AG09309 (cell line): ENCODE results near the gene CDK2AP2.
"Not testable (repeated sequence)": the region's sequence is repeated elsewhere in the genome, so short reads cannot be mapped to it uniquely, and the experiment has no call there.

Source experiments
- DNase-seq: peaks from one replicate; pipeline ENCODE4 v3.0.0-alpha.2; 2010; ENCODE audit warnings: low read depth
- H3K4me3 ChIP-seq: 2 replicates; pipeline ENCODE4 v1.5.1; 2011; ENCODE audit warnings: mild to moderate bottlenecking, low read depth, low read length, moderate library complexity; ENCODE audit not compliant: control insufficient read depth
- TF ChIP-seq, protein P1 (sequence below): IDR thresholded peaks from 2 replicates; pipeline ENCODE4 v1.5.1; 2011; ENCODE audit warnings: mild to moderate bottlenecking, low read depth, low read length, inconsistent platforms; ENCODE audit not compliant: insufficient read depth, control insufficient read depth; ENCODE audit errors: missing control alignments

CDK2AP2 gene

DNA sequence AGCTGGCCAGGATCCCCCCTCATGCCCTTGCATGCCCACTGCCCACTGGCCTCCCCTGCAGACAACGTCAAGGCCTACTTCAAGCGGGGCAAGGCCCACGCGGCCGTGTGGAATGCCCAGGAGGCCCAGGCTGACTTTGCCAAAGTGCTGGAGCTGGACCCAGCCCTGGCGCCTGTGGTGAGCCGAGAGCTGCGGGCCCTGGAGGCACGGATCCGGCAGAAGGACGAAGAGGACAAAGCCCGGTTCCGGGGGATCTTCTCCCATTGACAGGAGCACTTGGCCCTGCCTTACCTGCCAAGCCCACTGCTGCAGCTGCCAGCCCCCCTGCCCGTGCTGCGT is 17.3 kb downstream of the CDK2AP2 start:
- DNase-seq, result no peak
- TF ChIP-seq, protein P1, sequence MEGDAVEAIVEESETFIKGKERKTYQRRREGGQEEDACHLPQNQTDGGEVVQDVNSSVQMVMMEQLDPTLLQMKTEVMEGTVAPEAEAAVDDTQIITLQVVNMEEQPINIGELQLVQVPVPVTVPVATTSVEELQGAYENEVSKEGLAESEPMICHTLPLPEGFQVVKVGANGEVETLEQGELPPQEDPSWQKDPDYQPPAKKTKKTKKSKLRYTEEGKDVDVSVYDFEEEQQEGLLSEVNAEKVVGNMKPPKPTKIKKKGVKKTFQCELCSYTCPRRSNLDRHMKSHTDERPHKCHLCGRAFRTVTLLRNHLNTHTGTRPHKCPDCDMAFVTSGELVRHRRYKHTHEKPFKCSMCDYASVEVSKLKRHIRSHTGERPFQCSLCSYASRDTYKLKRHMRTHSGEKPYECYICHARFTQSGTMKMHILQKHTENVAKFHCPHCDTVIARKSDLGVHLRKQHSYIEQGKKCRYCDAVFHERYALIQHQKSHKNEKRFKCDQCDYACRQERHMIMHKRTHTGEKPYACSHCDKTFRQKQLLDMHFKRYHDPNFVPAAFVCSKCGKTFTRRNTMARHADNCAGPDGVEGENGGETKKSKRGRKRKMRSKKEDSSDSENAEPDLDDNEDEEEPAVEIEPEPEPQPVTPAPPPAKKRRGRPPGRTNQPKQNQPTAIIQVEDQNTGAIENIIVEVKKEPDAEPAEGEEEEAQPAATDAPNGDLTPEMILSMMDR, result no peak
- no peak overlapping the region for H3K4me3 ChIP-seq

DNA sequence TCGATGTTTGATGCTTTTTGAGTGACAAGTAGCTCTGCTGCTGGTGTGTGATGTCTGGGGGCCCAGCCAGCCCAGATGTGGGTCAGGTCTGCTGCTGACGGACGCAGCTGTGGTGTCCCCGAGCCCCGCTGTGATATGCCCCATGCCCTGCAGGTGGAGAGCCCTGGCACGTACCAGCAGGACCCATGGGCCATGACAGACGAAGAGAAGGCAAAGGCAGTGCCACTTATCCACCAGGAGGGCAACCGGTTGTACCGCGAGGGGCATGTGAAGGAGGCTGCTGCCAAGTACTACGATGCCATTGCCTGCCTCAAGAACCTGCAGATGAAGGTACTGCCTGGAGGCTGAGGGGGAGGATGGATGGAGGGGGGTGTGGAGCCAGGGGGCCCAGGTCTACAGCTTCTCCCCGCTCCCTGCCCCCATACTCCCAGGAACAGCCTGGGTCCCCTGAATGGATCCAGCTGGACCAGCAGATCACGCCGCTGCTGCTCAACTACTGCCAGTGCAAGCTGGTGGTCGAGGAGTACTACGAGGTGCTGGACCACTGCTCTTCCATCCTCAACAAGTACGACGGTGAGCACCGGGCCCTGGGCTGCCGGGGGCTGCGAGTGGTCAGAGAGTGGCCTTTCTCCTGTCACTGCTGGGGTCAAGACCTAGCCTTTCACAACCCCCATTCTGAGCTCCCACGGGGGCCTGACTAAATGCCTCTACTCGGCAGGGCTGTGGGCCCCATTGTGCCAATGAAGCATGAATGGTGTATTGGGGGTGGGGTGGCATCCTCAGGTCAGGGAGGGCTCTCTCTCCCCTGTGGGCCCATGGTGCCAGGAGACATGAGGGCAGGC is 17.9 kb downstream of the CDK2AP2 start:
- TF ChIP-seq, protein P1, result no peak
- no peak overlapping the region for H3K4me3 ChIP-seq
- no peak for DNase-seq

DNA sequence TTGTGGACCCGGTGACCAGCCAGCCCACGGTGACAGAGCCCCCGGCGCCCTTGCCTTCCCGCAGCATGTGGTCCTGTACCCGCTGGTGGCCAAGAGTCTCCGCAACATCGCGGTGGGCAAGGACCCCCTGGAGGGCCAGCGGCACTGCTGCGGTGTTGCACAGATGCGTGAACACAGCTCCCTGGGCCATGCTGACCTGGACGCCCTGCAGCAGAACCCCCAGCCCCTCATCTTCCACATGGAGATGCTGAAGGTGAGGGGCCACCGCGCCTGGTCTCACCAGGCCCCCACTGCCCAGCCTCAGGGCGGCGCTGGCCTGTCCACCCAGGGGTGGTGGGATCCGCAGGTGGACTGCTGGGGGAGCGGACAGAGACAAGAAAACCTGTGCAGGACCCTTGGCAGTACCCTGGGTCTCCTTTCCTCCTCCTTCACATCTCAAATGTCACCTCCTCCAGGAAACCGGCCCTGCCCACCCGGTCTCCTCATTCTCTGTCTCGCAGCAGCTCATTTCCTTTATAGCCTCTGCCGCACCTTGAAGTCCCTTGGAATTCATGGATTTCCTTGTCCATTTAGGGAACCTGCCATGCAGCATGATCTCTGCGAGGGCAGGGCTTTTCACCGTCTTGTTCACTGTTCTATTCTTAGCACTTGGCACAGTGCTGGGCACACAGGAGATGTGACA is 18.6 kb downstream of the CDK2AP2 start:
- no peak for DNase-seq
- no peak overlapping the region for H3K4me3 ChIP-seq

DNA sequence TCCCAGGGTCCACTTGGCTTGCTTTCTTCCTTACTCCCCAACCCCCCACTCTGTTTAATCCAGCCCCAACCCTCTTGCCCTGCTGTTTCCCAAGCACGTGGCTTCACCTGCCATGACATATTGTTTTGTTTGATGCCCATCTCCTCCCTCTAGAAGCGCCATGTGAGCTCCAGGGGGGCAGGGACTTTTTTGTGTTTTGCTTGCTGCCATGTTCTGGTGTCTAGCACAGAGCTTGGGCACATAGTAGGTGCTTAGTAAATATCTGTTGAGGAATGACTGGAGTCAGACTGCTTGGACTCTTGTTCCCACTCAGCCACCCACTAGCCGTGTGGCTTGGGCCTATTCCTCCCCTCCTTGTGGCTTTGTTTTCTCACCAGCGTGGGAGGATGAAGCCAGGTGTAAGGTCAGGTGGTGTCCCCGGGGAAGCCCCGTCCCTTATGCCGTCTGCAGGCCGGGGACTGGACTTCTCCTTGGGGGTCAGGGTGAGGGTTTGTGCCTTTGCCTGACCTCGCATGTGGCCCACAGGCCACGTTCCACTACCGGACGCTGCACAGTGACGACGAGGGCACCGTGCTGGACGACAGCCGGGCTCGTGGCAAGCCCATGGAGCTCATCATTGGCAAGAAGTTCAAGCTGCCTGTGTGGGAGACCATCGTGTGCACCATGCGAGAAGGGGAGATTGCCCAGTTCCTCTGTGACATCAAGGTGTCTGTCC is 21.3 kb downstream of the CDK2AP2 start:
- DNase-seq, result no peak
- TF ChIP-seq, protein P1, result no peak
- no peak overlapping the region for H3K4me3 ChIP-seq

More for the DNA sequence above, 18.6 kb downstream of the CDK2AP2 start:
- TF ChIP-seq, protein P1, result no peak

DNA sequence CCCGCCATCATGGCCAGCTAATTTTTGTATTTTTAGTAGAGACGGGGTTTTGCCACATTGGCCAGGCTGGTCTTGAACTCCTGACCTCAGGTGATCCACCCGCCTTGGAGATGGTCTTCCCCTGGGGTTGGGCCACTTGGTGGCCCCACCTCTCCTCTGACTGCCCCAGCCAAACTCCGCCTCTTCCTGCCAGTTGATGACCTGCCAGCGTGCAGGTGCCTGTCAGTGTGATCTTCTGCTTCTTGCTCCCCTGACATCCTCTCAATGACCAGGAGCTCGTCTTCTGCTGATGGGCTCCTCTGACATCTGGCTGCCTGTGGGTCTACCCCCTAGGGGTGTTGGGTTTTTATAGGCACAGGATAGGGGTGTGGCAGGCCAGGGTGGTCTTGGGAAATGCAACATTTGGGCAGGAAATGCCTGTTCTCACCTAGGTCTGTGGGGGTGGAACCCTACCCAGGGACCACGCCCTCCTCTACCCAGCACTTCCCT is 22.0 kb downstream of the CDK2AP2 start:
- not testable (repeated sequence) for H3K4me3 ChIP-seq, DNase-seq

DNA sequence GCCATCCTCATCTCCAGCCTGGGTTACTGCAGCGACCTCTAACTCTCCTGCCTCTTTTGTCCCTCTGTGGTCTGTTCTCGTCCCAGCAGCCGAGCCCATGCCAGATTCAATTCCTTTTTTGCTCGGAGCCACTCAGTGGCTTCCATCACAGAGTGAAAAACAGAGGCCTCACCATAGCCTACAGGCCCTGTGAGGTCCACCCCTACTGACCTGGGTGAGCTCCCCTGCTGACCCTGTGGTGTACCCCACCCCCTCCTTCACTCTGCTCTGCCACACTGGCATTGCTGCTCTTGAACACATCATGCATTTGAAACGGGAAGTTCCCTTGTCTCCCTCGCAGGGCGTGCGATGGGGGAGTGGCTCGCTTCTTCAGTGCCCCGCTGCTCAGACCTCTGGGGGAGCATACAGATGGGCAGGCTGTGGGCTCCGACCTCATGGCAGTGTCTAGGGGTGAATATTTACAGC is 23.1 kb downstream of the CDK2AP2 start:
- DNase-seq, result no peak
- TF ChIP-seq, protein P1, result no peak
- H3K4me3 ChIP-seq, result no peak overlapping the region
